Tibial nerve (tissue), 4 donors: Measurements from ENCODE around the gene VCAN.

Experiments
- EP300 ChIP-seq, 2 donors: sonication (generic); formaldehyde crosslinking; IDR thresholded peaks; one replicate each; pipeline ENCODE4 v1.6.1; 2017; ENCODE audit warnings: antibody characterized with exemption in 2 of 2, mild to moderate bottlenecking in 1 of 2
- POLR2A ChIP-seq, 2 donors: fragments of 450-650 bp; IDR thresholded peaks; one replicate each; pipeline ENCODE4 v1.6.1; 2017; ENCODE audit warnings: antibody characterized with exemption in 2 of 2, mild to moderate bottlenecking in 2 of 2, moderate library complexity in 2 of 2
- TF ChIP-seq, protein P1 (sequence below), 5 experiments: fragments of 200-600 bp in 3 of 5; fragments of 450-650 bp in 2 of 5; sonication (generic) in 3 of 5; IDR thresholded peaks; one replicate each; pipeline ENCODE4 v1.5.1; 2016 to 2019; ENCODE audit warnings: antibody characterized with exemption in 5 of 5, mild to moderate bottlenecking in 3 of 5, moderate library complexity in 2 of 5

DNA sequence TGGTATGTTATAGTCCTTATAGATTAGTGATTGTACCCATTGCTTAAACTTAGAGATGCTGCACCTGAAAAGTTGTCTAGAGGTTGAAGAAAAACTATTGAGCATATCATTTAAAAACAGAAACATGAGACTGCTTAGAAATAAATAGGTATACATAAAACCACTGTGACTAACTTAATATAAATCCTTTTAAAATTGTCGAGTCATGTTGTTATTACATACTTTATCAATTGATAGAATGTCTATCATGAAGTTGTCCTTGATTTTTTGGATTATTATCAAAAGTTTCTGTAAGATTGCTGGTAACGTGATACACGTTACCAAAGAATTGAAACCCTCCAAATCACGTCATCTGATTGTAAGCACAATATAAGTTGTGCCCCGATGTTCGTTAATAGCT lies 35.3 kb upstream of the VCAN start:
- TF ChIP-seq, protein P1, sequence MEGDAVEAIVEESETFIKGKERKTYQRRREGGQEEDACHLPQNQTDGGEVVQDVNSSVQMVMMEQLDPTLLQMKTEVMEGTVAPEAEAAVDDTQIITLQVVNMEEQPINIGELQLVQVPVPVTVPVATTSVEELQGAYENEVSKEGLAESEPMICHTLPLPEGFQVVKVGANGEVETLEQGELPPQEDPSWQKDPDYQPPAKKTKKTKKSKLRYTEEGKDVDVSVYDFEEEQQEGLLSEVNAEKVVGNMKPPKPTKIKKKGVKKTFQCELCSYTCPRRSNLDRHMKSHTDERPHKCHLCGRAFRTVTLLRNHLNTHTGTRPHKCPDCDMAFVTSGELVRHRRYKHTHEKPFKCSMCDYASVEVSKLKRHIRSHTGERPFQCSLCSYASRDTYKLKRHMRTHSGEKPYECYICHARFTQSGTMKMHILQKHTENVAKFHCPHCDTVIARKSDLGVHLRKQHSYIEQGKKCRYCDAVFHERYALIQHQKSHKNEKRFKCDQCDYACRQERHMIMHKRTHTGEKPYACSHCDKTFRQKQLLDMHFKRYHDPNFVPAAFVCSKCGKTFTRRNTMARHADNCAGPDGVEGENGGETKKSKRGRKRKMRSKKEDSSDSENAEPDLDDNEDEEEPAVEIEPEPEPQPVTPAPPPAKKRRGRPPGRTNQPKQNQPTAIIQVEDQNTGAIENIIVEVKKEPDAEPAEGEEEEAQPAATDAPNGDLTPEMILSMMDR (IDR thresholded peaks at IDR 0.05) = no peak
- TF ChIP-seq EP300 (IDR thresholded peaks at IDR 0.05) = no peak
- TF ChIP-seq POLR2A (IDR thresholded peaks at IDR 0.05) = no peak
